ENCODE results near the gene OXSM.

OXSM gene

GRCh38 chr3:25789596-25790556, at the start of gene OXSM:
Gene OXSM (plus strand): TSS chr3:25790090. CDS start chr3:25791021, 931 bp downstream.
- DNase-seq = peak; percentile 89

GRCh38 chr3:25744470-25744869, 45.4 kb upstream of the OXSM start:
- no peak for DNase-seq

- DNase-seq = no peak
These were observed 42.9 kb upstream of the OXSM start for GRCh38 chr3:25747033-25747432.

- no peak for DNase-seq
These were observed 41.7 kb upstream of the OXSM start for GRCh38 chr3:25748189-25748588.

GRCh38 chr3:25749031-25749581, 40.8 kb upstream of the OXSM start:
- DNase-seq = no peak

- DNase-seq = no peak
These were observed 38.8 kb upstream of the OXSM start for GRCh38 chr3:25751048-25751447.

- no peak for DNase-seq
These were observed 38.2 kb upstream of the OXSM start for GRCh38 chr3:25751725-25752124.

GRCh38 chr3:25768851-25769250, 21.0 kb upstream of the OXSM start:
- DNase-seq = no peak

GRCh38 chr3:25775936-25776335, 14.0 kb upstream of the OXSM start:
- DNase-seq = no peak

GRCh38 chr3:25780618-25781017, 9.3 kb upstream of the OXSM start:
- no peak for DNase-seq

- DNase-seq = no peak
These were observed 8.6 kb upstream of the OXSM start for GRCh38 chr3:25781145-25781757.

- no peak for DNase-seq
These were observed 7.9 kb upstream of the OXSM start for GRCh38 chr3:25781758-25782594.

GRCh38 chr3:25782636-25782937, 7.3 kb upstream of the OXSM start:
- DNase-seq = no peak

GRCh38 chr3:25782938-25783660, 6.8 kb upstream of the OXSM start, which contains the start of gene NGLY1:
Gene NGLY1 (minus strand): TSS chr3:25783443. CDS start chr3:25783390, 53 bp downstream.
- peak; percentile 80 for DNase-seq

GRCh38 chr3:25783661-25784512, 6.0 kb upstream of the OXSM start:
- DNase-seq = no peak

GRCh38 chr3:25784971-25785370, 4.9 kb upstream of the OXSM start:
- no peak for DNase-seq

- no peak for DNase-seq
These were observed 4.1 kb upstream of the OXSM start for GRCh38 chr3:25785826-25786225.

GRCh38 chr3:25787689-25788088, 2.2 kb upstream of the OXSM start:
- DNase-seq = no peak

GRCh38 chr3:25789209-25789595, 688 bp upstream of the OXSM start:
- no peak for DNase-seq

- no peak for DNase-seq
These were observed 11.9 kb downstream of the OXSM start for GRCh38 chr3:25801786-25802185.

GRCh38 chr3:25803833-25804232, 13.9 kb downstream of the OXSM start:
- DNase-seq = no peak
